Uterus (tissue), 4 donors: ENCODE results near the gene RAP1GDS1. TPM values are rescaled to one million over a fixed set of nuclear protein-coding genes. Genes with fewer than 3 reads are reported as not detected.

Experiments
- DNase-seq, 2 donors: peaks; one replicate each; pipeline ENCODE4 v3.0.0-alpha.2; 2019 to 2020
- H3K27ac ChIP-seq, 2 donors: fragments of 200-600 bp; sonication (generic); 1 replicate in 1 of 2; 2 replicates in 1 of 2; pipeline ENCODE4 v1.5.1; 2016 to 2018
- H3K27me3 ChIP-seq, 2 donors: fragments of 200-600 bp; sonication (generic); one replicate each; pipeline ENCODE4 v1.5.1; 2018 to 2019; ENCODE audit warnings: control low read depth in 1 of 2
- H3K36me3 ChIP-seq, 2 donors: fragments of 200-600 bp; sonication (generic); one replicate each; pipeline ENCODE4 v1.5.1; 2019; ENCODE audit warnings: control low read depth in 1 of 2
- H3K4me1 ChIP-seq, 2 donors: fragments of 200-600 bp; sonication (generic); one replicate each; pipeline ENCODE4 v1.5.1; 2018 to 2019; ENCODE audit warnings: control low read depth in 1 of 2
- H3K4me3 ChIP-seq, 2 donors: fragments of 200-600 bp; sonication (generic); 1 replicate in 1 of 2; 2 replicates in 1 of 2; pipeline ENCODE4 v1.5.1; 2018 to 2019; ENCODE audit warnings: mild to moderate bottlenecking in 1 of 2
- H3K9me3 ChIP-seq, 2 donors: fragments of 200-600 bp; sonication (generic); one replicate each; pipeline ENCODE4 v1.5.1; 2019; ENCODE audit warnings: control low read depth in 1 of 2
- CTCF ChIP-seq, 4 experiments: fragments of 200-600 bp in 2 of 4; fragments of 450-650 bp in 2 of 4; sonication (generic) in 2 of 4; IDR thresholded peaks; one replicate each; pipeline ENCODE4 v1.5.1; 2016 to 2019; ENCODE audit warnings: antibody characterized with exemption in 4 of 4, mild to moderate bottlenecking in 2 of 4, moderate library complexity in 1 of 4
- POLR2A ChIP-seq, 2 donors: fragments of 450-650 bp; IDR thresholded peaks; one replicate each; pipeline ENCODE4 v1.6.1; 2016; ENCODE audit warnings: antibody characterized with exemption in 2 of 2, mild to moderate bottlenecking in 1 of 2, moderate library complexity in 1 of 2
- intact Hi-C: fragments of 100-400 bp; cut with DNase I; formaldehyde crosslinking; loops from one replicate; pipeline ENCODE4 v1.15.1; 2023; ENCODE audit warnings: low total_unique reads
- total RNA-seq, 4 donors: library from RNA; depleted of rRNA in 3 of 4; stranded (reverse); fragments of >200 nt in 3 of 4; gene quantifications; one replicate each; pipeline versions ENCODE4 v1.1.0 to v1.2.4, GENCODE V29; 2014 to 2023
- donor health status: DM: yes; HTN: yes; CAD: no.

The RAP1GDS1 gene
- total RNA-seq, 4 donors from 2014 or later = 13.5 to 53.5 (median 42.0) TPM

GRCh38 chr4:98293104-98293887, 32.1 kb downstream of the RAP1GDS1 start:
- no peaks in the 10 kb centered on the region for H3K27me3 ChIP-seq
- H3K36me3 ChIP-seq = no peaks in the 10 kb centered on the region
- no peak for DNase-seq
- H3K9me3 ChIP-seq = no peaks in the 10 kb centered on the region
- peaks cover 0 to 5% of the 10 kb centered on the region in 2 donors for H3K4me1 ChIP-seq
- H3K27ac ChIP-seq = no peak overlapping the region
- intact Hi-C loops = no loop called here
- H3K4me3 ChIP-seq = no peak overlapping the region
- TF ChIP-seq POLR2A (IDR thresholded peaks at IDR 0.05) (no peak), CTCF (IDR thresholded peaks at IDR 0.05) (no peak)

- no peak for TF ChIP-seq POLR2A (IDR thresholded peaks at IDR 0.05)
- intact Hi-C loops = no loop called here
- Histone ChIP-seq H3K4me3 (no peak overlapping the region), H3K36me3 (no peaks in the 10 kb centered on the region), H3K9me3 (no peaks in the 10 kb centered on the region), H3K27ac (no peak overlapping the region), H3K4me1 (no peaks in the 10 kb centered on the region), H3K27me3 (no peaks in the 10 kb centered on the region)
- DNase-seq = no peak
Observed at GRCh38 chr4:98298022-98298421, 36.8 kb downstream of the RAP1GDS1 start.

GRCh38 chr4:98300706-98301105, 39.5 kb downstream of the RAP1GDS1 start:
- Histone ChIP-seq H3K36me3 (no peaks in the 10 kb centered on the region), H3K4me3 (no peak overlapping the region), H3K4me1 (no peaks in the 10 kb centered on the region), H3K9me3 (no peaks in the 10 kb centered on the region), H3K27me3 (no peaks in the 10 kb centered on the region), H3K27ac (no peak overlapping the region)
- TF ChIP-seq POLR2A (IDR thresholded peaks at IDR 0.05) (no peak), CTCF (IDR thresholded peaks at IDR 0.05) (no peak)
- DNase-seq = no peak
- intact Hi-C loops = no loop called here

- H3K27ac ChIP-seq = no peak overlapping the region
- no peaks in the 10 kb centered on the region for H3K4me1 ChIP-seq
- H3K36me3 ChIP-seq = no peaks in the 10 kb centered on the region
- H3K9me3 ChIP-seq = no peaks in the 10 kb centered on the region
- H3K27me3 ChIP-seq = no peaks in the 10 kb centered on the region
- intact Hi-C loops = no loop called here
- TF ChIP-seq CTCF (IDR thresholded peaks at IDR 0.05) = no peak
- TF ChIP-seq POLR2A (IDR thresholded peaks at IDR 0.05) = no peak
- no peak overlapping the region for H3K4me3 ChIP-seq
- no peak for DNase-seq
Observed at GRCh38 chr4:98305576-98305975, 44.4 kb downstream of the RAP1GDS1 start.

GRCh38 chr4:98310867-98311266, 49.7 kb downstream of the RAP1GDS1 start:
- intact Hi-C loops = no loop called here
- no peak overlapping the region for H3K4me3 ChIP-seq
- no peaks in the 10 kb centered on the region for H3K4me1 ChIP-seq
- no peaks in the 10 kb centered on the region for H3K27me3 ChIP-seq
- no peaks in the 10 kb centered on the region for H3K9me3 ChIP-seq
- TF ChIP-seq CTCF (IDR thresholded peaks at IDR 0.05) (no peak), POLR2A (IDR thresholded peaks at IDR 0.05) (no peak)
- no peak overlapping the region for H3K27ac ChIP-seq
- H3K36me3 ChIP-seq = no peaks in the 10 kb centered on the region
- no peak for DNase-seq
